HEK293 (cell line): ENCODE data around the gene PTPRN2.
"Not testable (repeated sequence)": the region's sequence is repeated elsewhere in the genome, so short reads cannot be mapped to it uniquely, and the experiment has no call there.

Experiments
- OVOL3 ChIP-seq: fragments of 450-650 bp; formaldehyde crosslinking; IDR thresholded peaks from 2 replicates; pipeline ENCODE4 v1.5.1; 2016; ENCODE audit warnings: missing biosample characterization, missing genetic modification characterization
- TCF7L2 ChIP-seq: IDR thresholded peaks from 2 replicates; pipeline ENCODE4 v1.6.1; 2011; ENCODE audit warnings: low read depth, mild to moderate bottlenecking, inconsistent platforms, low read length, moderate library complexity, borderline replicate concordance
- ZFP69B ChIP-seq: fragments of 450-650 bp; formaldehyde crosslinking; IDR thresholded peaks from 2 replicates; pipeline ENCODE4 v1.5.1; 2016; ENCODE audit warnings: missing biosample characterization, missing genetic modification characterization
- ZNF146 ChIP-seq: fragments of 450-650 bp; formaldehyde crosslinking; IDR thresholded peaks from 2 replicates; pipeline ENCODE4 v1.5.1; 2016; ENCODE audit warnings: missing biosample characterization, missing genetic modification characterization
- ZNF239 ChIP-seq: fragments of 450-650 bp; formaldehyde crosslinking; IDR thresholded peaks from 2 replicates; pipeline ENCODE4 v1.5.1; 2016; ENCODE audit warnings: missing biosample characterization, missing genetic modification characterization
- ZNF274 ChIP-seq, 2 experiments: fragments of 200-500 bp in 1 of 2; fragments of 450-650 bp in 1 of 2; sonication (Bioruptor generic) in 1 of 2; formaldehyde crosslinking in 1 of 2; IDR thresholded peaks; 2 replicates each; pipeline versions ENCODE4 v1.5.1 to v1.6.1; 2014 to 2016; ENCODE audit warnings: borderline replicate concordance in 1 of 2, inconsistent platforms in 1 of 2, low read length in 1 of 2, missing biosample characterization in 1 of 2, missing genetic modification characterization in 1 of 2
- ZNF292 ChIP-seq: fragments of 450-650 bp; formaldehyde crosslinking; IDR thresholded peaks from 2 replicates; pipeline ENCODE4 v1.5.1; 2016; ENCODE audit warnings: low read depth, missing biosample characterization, missing genetic modification characterization, borderline replicate concordance
- ZNF302 ChIP-seq: fragments of 450-650 bp; formaldehyde crosslinking; IDR thresholded peaks from 2 replicates; pipeline ENCODE4 v1.5.1; 2016; ENCODE audit warnings: missing biosample characterization, missing genetic modification characterization, low read depth
- ZNF423 ChIP-seq: fragments of 450-650 bp; formaldehyde crosslinking; IDR thresholded peaks from 2 replicates; pipeline ENCODE4 v1.5.1; 2016; ENCODE audit warnings: missing biosample characterization, missing genetic modification characterization
- ZNF558 ChIP-seq: fragments of 450-650 bp; formaldehyde crosslinking; IDR thresholded peaks from 2 replicates; pipeline ENCODE4 v1.5.1; 2016; ENCODE audit warnings: missing biosample characterization, missing genetic modification characterization
- ZNF626 ChIP-seq: fragments of 450-650 bp; sonication (Bioruptor Pico); formaldehyde crosslinking; IDR thresholded peaks from 2 replicates; pipeline ENCODE4 v1.5.1; 2018; ENCODE audit warnings: missing biosample characterization, missing genetic modification characterization, inconsistent platforms
- TF ChIP-seq, protein P1 (sequence below): fragments of 450-650 bp; formaldehyde crosslinking; IDR thresholded peaks from 2 replicates; pipeline ENCODE4 v1.5.1; 2016; ENCODE audit warnings: missing biosample characterization, missing genetic modification characterization
- TF ChIP-seq, protein P2 (sequence below): fragments of 450-650 bp; formaldehyde crosslinking; IDR thresholded peaks from 2 replicates; pipeline ENCODE4 v1.5.1; 2016; ENCODE audit warnings: missing biosample characterization, missing genetic modification characterization
- TF ChIP-seq, protein P3 (sequence below): fragments of 450-650 bp; formaldehyde crosslinking; IDR thresholded peaks from 2 replicates; pipeline ENCODE4 v1.5.1; 2017; ENCODE audit warnings: missing biosample characterization, mild to moderate bottlenecking, missing genetic modification characterization, moderate library complexity

DNA sequence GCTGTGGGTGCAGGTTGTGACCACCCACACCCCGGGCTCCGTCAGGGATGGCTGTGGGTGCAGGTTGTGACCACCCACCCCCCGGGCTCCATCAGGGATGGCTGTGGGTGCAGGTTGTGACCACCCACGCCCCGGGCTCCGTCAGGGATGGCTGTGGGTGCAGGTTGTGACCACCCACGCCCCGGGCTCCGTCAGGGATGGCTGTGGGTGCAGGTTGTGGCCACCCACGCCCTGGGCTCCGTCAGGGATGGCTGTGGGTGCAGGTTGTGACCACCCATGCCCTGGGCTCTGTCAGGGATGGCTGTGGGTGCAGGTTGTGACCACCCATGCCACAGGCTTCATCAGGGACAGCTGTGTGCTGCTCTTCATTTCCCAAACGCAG, 53.5 kb downstream of the PTPRN2 start:
- TF ChIP-seq ZNF239 (tag by site-specific recombination); OVOL3 (tag by site-specific recombination); ZNF558 (tag by site-specific recombination); TCF7L2; ZNF292 (tag by site-specific recombination); ZNF274 (IDR thresholded peaks at IDR 0.05; ENCODE audit: low read length); ZNF274 (tag by site-specific recombination; IDR thresholded peaks at IDR 0.05; ENCODE audit: borderline replicate concordance); ZNF626; ZNF146 (tag by site-specific recombination); ZFP69B (tag by site-specific recombination); ZNF423 (tag by site-specific recombination); ZNF302 (tag by site-specific recombination): not testable (repeated sequence)
- TF ChIP-seq, protein P1, sequence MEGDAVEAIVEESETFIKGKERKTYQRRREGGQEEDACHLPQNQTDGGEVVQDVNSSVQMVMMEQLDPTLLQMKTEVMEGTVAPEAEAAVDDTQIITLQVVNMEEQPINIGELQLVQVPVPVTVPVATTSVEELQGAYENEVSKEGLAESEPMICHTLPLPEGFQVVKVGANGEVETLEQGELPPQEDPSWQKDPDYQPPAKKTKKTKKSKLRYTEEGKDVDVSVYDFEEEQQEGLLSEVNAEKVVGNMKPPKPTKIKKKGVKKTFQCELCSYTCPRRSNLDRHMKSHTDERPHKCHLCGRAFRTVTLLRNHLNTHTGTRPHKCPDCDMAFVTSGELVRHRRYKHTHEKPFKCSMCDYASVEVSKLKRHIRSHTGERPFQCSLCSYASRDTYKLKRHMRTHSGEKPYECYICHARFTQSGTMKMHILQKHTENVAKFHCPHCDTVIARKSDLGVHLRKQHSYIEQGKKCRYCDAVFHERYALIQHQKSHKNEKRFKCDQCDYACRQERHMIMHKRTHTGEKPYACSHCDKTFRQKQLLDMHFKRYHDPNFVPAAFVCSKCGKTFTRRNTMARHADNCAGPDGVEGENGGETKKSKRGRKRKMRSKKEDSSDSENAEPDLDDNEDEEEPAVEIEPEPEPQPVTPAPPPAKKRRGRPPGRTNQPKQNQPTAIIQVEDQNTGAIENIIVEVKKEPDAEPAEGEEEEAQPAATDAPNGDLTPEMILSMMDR (tag by site-specific recombination): not testable (repeated sequence)
- TF ChIP-seq, protein P2, sequence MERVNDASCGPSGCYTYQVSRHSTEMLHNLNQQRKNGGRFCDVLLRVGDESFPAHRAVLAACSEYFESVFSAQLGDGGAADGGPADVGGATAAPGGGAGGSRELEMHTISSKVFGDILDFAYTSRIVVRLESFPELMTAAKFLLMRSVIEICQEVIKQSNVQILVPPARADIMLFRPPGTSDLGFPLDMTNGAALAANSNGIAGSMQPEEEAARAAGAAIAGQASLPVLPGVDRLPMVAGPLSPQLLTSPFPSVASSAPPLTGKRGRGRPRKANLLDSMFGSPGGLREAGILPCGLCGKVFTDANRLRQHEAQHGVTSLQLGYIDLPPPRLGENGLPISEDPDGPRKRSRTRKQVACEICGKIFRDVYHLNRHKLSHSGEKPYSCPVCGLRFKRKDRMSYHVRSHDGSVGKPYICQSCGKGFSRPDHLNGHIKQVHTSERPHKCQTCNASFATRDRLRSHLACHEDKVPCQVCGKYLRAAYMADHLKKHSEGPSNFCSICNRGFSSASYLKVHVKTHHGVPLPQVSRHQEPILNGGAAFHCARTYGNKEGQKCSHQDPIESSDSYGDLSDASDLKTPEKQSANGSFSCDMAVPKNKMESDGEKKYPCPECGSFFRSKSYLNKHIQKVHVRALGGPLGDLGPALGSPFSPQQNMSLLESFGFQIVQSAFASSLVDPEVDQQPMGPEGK (tag by site-specific recombination): not testable (repeated sequence)
- TF ChIP-seq, protein P3, sequence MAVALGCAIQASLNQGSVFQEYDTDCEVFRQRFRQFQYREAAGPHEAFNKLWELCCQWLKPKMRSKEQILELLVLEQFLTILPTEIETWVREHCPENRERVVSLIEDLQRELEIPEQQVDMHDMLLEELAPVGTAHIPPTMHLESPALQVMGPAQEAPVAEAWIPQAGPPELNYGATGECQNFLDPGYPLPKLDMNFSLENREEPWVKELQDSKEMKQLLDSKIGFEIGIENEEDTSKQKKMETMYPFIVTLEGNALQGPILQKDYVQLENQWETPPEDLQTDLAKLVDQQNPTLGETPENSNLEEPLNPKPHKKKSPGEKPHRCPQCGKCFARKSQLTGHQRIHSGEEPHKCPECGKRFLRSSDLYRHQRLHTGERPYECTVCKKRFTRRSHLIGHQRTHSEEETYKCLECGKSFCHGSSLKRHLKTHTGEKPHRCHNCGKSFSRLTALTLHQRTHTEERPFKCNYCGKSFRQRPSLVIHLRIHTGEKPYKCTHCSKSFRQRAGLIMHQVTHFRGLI (tag by site-specific recombination): not testable (repeated sequence)
